Measurements from ENCODE around the gene TGFBR2.

Gene TGFBR2

DNA sequence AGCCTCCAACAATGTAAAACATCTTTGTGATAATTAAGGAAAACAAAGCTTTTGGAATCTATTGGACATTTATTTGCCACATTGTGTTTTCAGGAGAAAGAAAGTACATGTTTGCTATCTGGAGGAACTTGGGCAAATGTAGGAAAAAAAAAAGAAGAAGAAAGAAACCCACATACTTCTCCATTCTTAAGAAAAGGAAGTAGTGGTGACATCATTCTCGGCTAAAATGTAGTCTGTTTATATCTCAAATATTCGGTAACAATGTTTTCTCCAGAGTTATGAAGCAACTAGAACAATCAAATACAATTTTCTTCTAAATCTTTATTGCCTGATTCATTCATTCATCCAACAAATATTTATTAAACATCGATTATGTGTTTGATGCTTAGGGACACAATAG, 2.3 kb upstream of the TGFBR2 start:
- DNase-seq = no peak

DNA sequence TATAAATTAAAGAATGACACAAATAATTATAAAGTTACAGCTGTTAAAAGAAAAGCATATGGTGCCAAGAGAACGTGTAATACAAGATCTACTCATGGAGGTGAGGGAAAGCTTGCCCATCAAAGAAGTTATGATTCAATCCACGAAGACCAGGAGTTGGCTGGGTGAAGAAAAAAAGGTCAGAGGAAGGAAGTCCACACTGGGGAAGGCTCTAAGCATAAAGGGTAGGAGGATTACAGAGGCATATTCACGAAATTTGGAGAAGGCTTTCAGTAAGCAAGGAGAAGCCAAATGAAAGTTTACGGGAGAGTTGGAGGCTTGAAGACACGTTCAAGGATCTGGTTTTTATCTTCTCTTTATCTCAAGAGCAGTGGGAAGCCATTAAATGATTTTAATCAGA, 1.8 kb upstream of the TGFBR2 start:
- DNase-seq = no peak

DNA sequence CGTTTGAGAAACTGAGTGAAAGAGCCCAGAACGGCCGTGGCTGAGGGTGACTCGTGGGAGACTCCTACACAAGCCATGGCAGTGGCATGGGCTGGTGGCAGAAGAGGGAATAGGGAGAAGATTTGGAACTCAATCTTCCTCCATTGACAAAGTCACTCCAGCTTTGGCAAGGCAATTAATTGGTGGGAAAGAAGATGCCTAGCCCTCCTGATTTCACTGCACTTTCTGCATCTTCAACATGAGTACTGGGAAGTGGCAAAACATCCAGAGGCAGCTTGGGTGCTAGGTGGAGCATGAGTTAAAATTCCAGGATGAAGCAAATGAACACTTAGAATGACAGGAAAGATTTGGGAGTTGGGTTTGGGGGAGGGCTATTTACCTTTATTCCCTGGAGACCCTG, 1.4 kb upstream of the TGFBR2 start:
- DNase-seq = no peak

DNA sequence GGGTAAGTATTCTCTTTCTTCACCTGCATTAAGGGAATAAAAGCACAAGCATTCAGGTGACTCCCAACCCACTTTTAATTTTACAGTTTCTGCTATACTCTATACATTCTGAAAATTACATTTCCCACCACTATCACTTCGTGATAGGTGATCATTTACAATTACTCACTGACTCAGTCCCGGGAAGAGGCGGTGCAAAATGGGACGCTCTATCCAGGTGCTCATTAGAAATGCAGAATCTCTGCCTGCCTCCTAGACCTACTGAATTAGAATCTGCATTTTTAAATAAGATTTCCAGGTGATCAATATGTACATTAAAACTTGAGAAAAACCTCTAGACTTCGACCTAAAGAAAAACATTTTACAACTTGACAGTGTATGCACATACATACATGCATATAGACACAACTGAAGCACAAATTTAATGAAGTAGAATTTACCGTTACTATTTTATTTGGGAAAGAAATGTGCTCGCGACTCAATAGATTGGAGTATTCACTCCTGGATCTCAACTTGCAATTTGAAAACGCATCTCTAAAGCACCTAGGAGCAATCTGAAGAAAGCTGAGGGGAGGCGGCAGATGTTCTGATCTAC, 598 bp upstream of the TGFBR2 start:
- DNase-seq = no peak

GRCh38 chr3:30607032-30607833, 832 bp downstream of the TGFBR2 start:
- no peak for DNase-seq

DNA sequence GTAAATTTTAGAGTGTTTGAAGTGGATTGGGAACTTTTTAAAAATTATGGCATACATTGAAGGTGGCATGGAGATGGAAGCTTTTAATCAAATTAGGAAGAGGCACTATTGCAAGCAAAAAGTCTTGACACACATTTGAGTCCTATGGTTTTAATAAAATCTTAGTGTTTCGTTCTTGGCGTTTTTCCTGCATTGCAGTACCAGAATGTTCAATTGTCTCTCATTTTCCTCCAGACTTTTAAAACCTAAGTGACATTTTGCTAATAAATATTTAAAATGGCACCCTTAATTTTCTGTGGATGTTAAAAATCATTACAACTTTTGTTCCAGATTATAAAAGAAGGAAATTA, 2.2 kb downstream of the TGFBR2 start:
- DNase-seq = no peak

DNA sequence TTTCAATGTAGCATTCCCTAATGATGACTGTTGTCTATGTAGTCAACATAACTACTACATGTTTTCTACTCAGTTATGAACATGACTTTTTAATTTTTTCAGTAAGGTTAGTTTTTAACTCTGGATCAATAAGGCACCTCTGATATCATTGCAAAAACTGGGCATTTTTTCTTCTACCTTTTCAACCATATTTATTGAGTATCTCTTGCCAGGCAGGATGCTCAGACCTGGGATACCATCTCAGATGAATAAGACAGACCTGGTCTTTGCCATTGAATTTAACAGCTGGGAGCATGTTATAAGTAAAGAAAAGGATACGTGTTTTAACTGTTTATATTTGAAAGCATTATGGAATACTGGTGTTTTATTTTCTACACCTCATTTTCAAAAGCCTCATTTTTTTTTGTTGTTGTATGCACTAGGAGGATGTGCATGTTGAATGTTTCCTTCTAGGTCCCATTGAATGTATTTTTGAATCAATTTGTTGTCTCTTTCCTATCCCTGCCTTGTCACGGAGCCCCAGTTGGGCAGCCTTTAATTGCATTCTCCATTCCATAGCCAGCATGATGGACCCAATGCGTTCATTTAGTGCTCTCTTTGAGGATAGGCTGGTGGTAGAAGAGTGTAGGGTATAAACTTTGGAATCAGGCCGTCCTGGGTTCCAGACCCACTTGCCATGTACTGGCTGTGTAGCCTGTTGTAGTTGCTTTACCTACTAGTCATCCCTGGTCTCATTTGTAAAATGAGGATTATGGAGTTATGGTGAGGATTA, 3.7 kb downstream of the TGFBR2 start:
- no peak for DNase-seq

GRCh38 chr3:30610702-30611368, 4.4 kb downstream of the TGFBR2 start:
- DNase-seq = no peak

DNA sequence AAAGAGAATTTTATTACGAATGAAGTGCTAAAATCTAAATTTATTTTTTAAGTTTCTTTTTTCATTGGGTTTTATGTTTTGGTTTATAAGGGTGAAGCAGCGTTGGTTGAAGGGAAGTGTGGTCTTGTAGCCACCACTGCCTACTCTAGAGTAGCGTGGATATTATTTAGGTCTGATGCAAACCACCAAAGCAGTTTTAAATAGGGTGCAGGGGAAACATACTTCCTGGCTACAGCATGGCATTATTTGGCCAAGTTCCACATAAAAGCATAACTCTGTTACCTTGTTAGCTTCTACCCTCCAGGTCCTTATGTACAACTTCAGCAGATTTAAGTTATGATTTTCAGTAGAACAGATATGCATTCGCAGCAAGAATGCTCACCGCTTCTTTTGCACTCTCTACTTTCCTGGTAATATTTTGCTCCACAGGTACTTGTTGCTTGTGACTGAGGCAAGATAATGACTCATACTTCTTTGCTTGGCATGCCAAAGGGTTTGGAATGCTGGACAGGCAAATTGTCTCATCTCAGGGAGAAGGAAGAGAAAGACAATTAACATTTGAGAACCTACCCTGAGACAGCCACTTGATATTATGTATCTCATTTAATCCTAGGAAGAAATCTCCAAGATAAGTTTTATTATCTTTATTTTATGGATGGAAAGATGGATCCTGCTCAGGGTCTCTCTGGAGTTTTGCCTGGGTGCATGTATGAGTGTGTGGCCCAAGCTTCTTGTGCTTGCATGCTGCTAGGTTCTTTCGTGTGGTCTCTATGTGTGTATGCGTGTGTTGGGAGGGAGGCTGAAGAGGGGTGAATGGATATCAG, 5.4 kb downstream of the TGFBR2 start:
- DNase-seq = no peak

DNA sequence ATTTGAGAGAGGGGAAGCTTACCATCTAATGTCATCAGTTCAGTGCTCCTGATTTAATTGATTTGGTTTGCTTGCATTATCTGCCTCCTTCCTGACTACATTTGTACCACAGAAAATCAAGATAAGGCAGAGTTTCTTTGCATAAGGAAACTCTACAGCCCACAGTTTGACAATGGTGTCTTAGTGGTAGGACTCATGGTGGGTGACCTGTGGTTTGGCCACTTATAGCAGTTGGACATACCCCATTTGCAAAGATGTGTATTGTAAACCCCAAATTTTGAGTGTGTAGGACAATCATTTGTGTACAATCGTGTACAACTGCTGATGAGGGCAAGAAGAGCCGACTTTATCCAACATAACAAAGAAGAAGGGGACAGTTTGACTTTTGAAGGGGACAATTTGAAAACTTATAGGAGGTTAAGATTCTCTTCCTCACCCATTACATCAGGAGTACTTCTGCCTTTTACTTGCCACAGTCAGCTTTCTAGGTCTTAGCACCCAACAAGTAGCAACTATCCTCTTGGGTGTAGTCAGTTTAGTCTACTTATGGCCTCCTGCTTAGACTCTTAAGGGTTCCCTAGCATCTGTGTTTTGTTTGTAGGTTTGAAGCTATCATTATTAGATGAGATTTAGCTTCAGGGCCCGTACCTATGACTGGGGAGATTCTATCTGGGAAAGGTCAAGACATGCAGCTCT, 6.2 kb downstream of the TGFBR2 start:
- DNase-seq = no peak

DNA sequence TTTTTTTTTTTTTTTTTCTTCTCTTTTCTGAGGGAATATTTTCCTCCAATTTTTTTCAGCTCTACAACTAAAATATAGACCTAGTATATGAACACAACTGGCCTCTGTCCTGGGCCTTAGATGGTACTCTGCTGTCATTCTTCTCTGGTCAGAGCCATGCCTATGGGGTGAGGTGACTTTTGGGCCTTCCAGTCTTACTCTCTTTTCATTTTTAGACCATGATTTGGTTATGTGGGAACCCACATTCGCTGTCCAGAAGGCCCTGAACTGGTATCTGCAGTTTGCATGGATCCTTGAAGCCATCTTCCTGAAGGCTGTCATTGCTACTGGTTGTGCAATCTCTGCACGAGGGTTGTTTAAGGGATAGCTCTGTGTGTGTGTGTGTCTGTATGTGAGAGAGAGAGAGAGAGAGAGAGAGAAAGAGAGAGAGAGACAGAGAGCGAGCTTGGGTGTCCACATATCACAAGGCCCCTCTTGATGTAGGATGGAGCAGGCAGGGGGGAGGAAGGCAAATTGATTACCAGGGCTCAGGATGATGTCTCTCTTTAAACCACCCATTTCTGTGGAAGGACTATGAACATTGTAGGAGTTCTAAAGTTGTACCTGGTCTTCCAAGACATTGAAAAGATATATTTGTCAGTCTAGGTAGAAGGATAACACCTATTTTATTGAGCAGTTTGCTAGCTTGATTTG, 6.9 kb downstream of the TGFBR2 start:
- no peak for DNase-seq

- no peak for DNase-seq
Observed at GRCh38 chr3:30614373-30614772, 8.0 kb downstream of the TGFBR2 start.

- DNase-seq = no peak
Observed at GRCh38 chr3:30614943-30615342, 8.5 kb downstream of the TGFBR2 start.

DNA sequence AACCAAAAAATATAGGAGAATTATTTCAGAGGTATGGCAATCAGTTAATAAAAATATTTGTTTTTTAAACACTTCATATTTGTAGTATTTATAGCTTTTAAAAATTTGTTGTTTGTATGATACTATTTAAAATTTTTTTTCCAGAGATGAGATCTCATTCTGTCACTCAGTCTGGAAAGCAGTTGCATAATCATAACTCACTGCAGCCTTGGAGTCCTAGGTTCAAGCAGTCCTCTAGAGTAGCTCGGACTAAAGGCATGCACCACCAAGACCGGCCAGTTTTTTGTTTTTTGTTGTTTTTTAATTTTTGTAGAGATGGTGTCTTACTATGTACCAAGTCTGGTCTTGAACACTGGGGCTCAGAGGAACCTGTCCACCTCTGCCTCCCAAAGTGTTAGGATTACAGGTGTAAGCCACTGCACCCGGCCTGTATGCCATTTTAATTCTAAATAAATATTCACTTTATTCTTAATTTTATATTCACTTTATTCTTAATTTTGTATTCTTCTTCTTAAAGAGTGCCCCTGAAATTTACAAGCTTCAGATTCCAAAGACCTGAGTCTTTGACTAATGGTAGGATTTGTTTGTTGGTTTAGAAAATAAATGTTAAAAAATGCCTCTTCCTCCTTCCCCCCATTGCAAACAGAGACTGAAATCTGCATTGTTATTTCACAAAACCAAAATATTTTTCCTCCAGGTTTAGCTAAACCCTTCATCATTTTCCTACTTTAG, 9.4 kb downstream of the TGFBR2 start:
- DNase-seq = no peak

DNA sequence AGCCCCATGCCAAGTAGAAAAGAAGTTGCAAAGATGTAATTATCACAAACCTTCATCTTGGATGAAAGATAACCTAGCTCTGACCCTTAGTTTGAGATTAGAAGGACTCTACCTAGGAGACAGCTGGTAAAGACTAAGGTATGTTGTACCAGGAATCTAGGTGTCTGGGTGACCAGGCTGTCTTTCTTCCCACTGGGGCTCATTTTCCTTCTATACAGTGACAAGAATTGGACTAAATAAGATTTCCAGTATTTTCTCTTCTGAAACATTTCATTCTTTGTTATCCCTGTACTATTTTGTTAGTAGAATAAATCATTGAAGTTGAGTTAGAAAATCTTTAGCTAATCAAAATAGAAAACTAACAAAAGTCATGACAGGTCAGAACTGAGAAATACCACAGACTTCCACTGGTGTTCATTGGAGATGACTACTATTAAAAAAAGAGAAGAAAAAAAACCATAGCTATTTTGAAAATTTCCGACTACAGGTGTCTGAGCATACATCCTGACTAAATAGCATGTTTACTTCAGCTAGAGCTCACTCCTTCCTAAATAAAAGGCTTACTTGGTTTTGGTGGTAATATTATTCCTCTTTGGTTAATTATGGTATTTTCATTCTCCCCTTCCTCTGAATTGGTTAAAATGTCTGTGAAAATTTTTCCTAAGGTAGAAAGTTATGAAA, 10.1 kb downstream of the TGFBR2 start:
- DNase-seq = no peak

- DNase-seq = no peak
Observed at GRCh38 chr3:30617069-30617468, 10.7 kb downstream of the TGFBR2 start.

- no peak for DNase-seq
Observed at GRCh38 chr3:30617653-30618052, 11.3 kb downstream of the TGFBR2 start.

- DNase-seq = no peak
Observed at GRCh38 chr3:30618526-30618925, 12.1 kb downstream of the TGFBR2 start.

GRCh38 chr3:30619318-30619717, 12.9 kb downstream of the TGFBR2 start:
- no peak for DNase-seq

Measured in NCI-H2171 treated with DMSO at 0.1 percent for 48 hours (cell line).